Testis (tissue), 2 donors: ENCODE results near the gene ADGRA1.

Experiments used
- CTCF ChIP-seq, 3 experiments: fragments of 450-650 bp in 2 of 3; fragments of 200-600 bp in 1 of 3; sonication (generic) in 1 of 3; IDR thresholded peaks; one replicate each; pipeline ENCODE4 v1.5.1; 2016 to 2019; ENCODE audit warnings: antibody characterized with exemption in 3 of 3, mild to moderate bottlenecking in 2 of 3, moderate library complexity in 1 of 3
- POLR2A ChIP-seq: fragments of 450-650 bp; IDR thresholded peaks from one replicate; pipeline ENCODE4 v1.6.1; 2017; ENCODE audit warnings: antibody characterized with exemption, mild to moderate bottlenecking, moderate library complexity

- TF ChIP-seq CTCF (IDR thresholded peaks at IDR 0.05) (no peak), POLR2A (no peak)
Measured at GRCh38 chr10:133177380-133178157, 89.8 kb downstream of the ADGRA1 start.
